B cell (primary cell): ENCODE data around the gene COQ10A.

ENCODE experiments used
- EZH2 ChIP-seq: IDR thresholded peaks from 2 replicates; pipeline ENCODE4 v1.6.1; 2012; ENCODE audit warnings: borderline replicate concordance, low read depth, mild to moderate bottlenecking, moderate library complexity, low read length; ENCODE audit not compliant: insufficient read depth, poor library complexity, severe bottlenecking
- TF ChIP-seq, protein P1 (sequence below): fragments of 200-600 bp; IDR thresholded peaks from one replicate; pipeline ENCODE4 v1.8.0; 2022; ENCODE audit warnings: antibody characterized with exemption, mild to moderate bottlenecking

DNA sequence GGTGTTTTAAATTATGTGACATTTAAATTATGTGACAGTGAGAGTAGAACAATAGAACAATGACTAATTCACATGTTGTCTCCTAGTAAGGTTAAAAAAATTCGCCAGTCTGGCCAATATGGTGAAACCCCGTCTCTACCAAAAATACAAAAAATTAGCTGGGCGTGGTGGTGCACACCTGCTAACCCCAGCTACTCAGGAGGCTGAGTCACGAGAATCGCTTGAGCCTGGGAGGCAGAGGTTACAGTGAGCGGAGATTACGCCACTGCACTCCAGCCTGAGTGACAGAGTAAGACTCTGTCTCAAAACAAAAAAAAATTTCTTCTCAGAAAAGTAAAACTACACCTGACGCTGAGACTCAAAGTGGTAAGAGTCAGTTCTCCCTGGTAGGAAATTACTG is 30.7 kb downstream of the COQ10A start:
- TF ChIP-seq, protein P1, sequence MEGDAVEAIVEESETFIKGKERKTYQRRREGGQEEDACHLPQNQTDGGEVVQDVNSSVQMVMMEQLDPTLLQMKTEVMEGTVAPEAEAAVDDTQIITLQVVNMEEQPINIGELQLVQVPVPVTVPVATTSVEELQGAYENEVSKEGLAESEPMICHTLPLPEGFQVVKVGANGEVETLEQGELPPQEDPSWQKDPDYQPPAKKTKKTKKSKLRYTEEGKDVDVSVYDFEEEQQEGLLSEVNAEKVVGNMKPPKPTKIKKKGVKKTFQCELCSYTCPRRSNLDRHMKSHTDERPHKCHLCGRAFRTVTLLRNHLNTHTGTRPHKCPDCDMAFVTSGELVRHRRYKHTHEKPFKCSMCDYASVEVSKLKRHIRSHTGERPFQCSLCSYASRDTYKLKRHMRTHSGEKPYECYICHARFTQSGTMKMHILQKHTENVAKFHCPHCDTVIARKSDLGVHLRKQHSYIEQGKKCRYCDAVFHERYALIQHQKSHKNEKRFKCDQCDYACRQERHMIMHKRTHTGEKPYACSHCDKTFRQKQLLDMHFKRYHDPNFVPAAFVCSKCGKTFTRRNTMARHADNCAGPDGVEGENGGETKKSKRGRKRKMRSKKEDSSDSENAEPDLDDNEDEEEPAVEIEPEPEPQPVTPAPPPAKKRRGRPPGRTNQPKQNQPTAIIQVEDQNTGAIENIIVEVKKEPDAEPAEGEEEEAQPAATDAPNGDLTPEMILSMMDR, result no peak
- TF ChIP-seq EZH2, result no peak
